ENCODE results near the gene PIF1.

DNA sequence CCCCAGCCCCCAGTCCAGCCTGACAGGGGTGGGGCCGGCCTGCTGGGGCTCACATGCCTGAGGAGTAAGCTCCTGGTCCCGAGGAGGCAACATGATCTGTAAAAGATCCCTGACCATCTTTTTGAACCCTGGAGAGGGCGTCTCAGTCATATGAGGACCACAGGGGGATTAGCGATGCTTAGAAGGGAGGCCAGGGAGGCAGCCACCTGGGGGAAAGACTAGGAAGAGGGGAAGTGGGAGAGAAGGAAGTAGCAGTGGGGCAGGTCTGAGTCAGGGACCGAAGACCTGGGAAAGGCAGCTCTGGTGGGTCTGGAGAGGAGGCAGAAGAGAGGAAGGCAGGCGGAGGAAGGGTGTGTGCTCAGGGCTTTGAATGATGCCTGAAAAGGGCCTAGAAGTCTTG lies 18.9 kb downstream of the PIF1 start:
- no peak for TF ChIP-seq TAF1 (IDR thresholded peaks at IDR 0.05; ENCODE audit: borderline replicate concordance, low read depth, low read length)
- TF ChIP-seq POLR2A (IDR thresholded peaks at IDR 0.05; ENCODE audit: low read depth, low read length) = no peak

Data from GM12892 (cell line).